Measurements from ENCODE around the gene DDX46. TPM values are rescaled to one million over a fixed set of nuclear protein-coding genes. Genes with fewer than 3 reads are reported as not detected.

Gene DDX46
- total RNA-seq, 1 experiment from 2014 or later, result 99.3 TPM

DNA sequence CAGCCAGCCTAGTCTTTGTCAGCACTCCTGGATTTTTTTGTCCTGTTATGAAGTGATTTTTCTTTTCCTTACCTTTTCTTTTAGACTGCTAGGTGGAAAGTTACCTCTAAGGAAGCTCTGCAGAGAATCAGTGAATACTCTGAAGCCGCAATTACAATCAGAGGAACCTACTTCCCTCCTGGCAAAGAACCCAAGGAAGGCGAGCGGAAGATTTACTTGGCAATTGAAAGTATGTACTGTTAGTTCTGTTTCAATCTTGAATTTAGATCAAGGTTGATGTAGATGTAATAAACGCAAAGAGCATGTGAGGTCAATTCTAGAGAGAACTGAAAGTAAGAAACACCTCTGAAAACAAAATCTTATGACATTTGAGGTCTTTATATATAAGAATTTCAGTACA lies 60.2 kb downstream of the DDX46 start:
- H3K4me3 ChIP-seq (replicated peaks in 1 of 2; ENCODE audit: low read depth in 1 of 2, low read length in 2 of 2), result no peak overlapping the region
- H3K4me1 ChIP-seq (ENCODE audit: control insufficient read depth in 1 of 2, insufficient read depth in 2 of 2, low read length in 2 of 2), result no peaks in the 10 kb centered on the region
- H2AFZ ChIP-seq (ENCODE audit: low read depth, low read length, poor library complexity, severe bottlenecking), result no peak overlapping the region
- DNase-seq (ENCODE audit: low read depth, low spot score), result no peak
- ATAC-seq, result no peak
- H3K4me2 ChIP-seq (ENCODE audit: low read length), result no peak overlapping the region
- no peaks in the 10 kb centered on the region for H3K27me3 ChIP-seq (ENCODE audit: insufficient read depth, low read length)
- peaks cover 5% of the 10 kb centered on the region; the same call in 1 of the 2 replicates for H3K79me2 ChIP-seq (ENCODE audit: insufficient read depth, low read length)
- peaks cover 4% of the 10 kb centered on the region; the same call in 1 of the 2 replicates for H4K20me1 ChIP-seq (ENCODE audit: insufficient read depth)
- BruUV-seq (replicated peaks), result no TSS peak
- peaks cover 46 to 63% of the 10 kb centered on the region in 2 experiments for H3K36me3 ChIP-seq (ENCODE audit: control insufficient read depth in 1 of 2, insufficient read depth in 2 of 2, low read length in 2 of 2)
- ChIA-PET RAD21 (ENCODE audit: low non-redundant PET in 1 of 2, low total read pairs in 2 of 2, uncharacterized antibody in 2 of 2, unreplicated experiment in 2 of 2) (no interaction called here), CTCF (no interaction called here), POLR2A (no interaction called here)
- no peaks in the 10 kb centered on the region for H3K9me3 ChIP-seq (ENCODE audit: control insufficient read depth in 1 of 2, insufficient read depth in 1 of 2, low read depth in 1 of 2, low read length in 2 of 2)
- H3K9ac ChIP-seq (ENCODE audit: low read length), result no peak overlapping the region
- TF ChIP-seq SRF (IDR thresholded peaks at IDR 0.05; ENCODE audit: low read depth) (no peak), FOSL1 (IDR thresholded peaks at IDR 0.05; ENCODE audit: low read depth) (no peak), ZNF274 (IDR thresholded peaks at IDR 0.05; ENCODE audit: low read depth, low read length) (no peak), TCF7L2 (IDR thresholded peaks at IDR 0.05; ENCODE audit: borderline replicate concordance, extremely low read depth, insufficient read depth, insufficient read length) (no peak), EZH2phosphoT487 (IDR thresholded peaks at IDR 0.05; ENCODE audit: borderline replicate concordance) (no peak), RAD21 (IDR thresholded peaks at IDR 0.05; ENCODE audit: low read depth) (no peak)
- TF ChIP-seq, protein P1, sequence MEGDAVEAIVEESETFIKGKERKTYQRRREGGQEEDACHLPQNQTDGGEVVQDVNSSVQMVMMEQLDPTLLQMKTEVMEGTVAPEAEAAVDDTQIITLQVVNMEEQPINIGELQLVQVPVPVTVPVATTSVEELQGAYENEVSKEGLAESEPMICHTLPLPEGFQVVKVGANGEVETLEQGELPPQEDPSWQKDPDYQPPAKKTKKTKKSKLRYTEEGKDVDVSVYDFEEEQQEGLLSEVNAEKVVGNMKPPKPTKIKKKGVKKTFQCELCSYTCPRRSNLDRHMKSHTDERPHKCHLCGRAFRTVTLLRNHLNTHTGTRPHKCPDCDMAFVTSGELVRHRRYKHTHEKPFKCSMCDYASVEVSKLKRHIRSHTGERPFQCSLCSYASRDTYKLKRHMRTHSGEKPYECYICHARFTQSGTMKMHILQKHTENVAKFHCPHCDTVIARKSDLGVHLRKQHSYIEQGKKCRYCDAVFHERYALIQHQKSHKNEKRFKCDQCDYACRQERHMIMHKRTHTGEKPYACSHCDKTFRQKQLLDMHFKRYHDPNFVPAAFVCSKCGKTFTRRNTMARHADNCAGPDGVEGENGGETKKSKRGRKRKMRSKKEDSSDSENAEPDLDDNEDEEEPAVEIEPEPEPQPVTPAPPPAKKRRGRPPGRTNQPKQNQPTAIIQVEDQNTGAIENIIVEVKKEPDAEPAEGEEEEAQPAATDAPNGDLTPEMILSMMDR (IDR thresholded peaks at IDR 0.05 in 2 of 3, conservative IDR thresholded peaks at IDR 0.05 in 1 of 3; ENCODE audit: borderline replicate concordance in 1 of 3, insufficient read depth in 1 of 3, low read depth in 2 of 3, low read length in 2 of 3), result no peak
- H3K27ac ChIP-seq (ENCODE audit: low read depth, low read length), result no peak overlapping the region
- no peaks in the 10 kb centered on the region for H3K9me2 ChIP-seq (ENCODE audit: insufficient read depth)
- intact Hi-C loops (cut with micrococcal nuclease), result no loop called here

DNA sequence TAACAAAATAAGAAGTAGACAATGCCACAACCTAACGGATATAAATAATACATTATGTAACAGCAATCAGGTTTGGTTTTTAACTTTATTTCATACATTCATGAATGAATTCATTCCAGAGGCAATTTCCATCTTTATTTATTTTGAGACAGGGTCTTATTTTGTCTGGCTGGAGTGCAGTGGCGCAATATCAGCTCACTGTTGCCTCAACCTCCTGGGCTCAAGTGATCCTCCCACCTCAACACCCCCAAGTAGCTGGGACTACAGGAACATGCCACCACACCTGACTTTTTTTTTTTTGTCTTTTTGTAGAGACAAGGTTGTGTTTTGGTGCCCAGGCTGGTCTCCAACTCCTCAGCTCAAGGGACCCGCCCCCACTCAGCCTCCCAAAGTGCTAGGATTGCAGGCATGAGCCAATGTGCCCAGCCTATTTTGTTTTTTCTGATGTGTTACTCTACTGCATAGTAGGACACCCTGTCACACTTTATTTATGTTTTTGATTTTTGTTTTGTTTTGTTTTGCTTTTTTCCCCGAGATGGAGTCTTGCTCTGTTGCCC lies 60.9 kb downstream of the DDX46 start:
- Histone ChIP-seq H3K79me2 (ENCODE audit: insufficient read depth, low read length) (peaks cover 3% of the 10 kb centered on the region; the same call in 1 of the 2 replicates), H3K9me2 (ENCODE audit: insufficient read depth) (no peaks in the 10 kb centered on the region), H3K4me2 (ENCODE audit: low read length) (no peak overlapping the region), H3K9ac (ENCODE audit: low read length) (no peak overlapping the region), H3K36me3 (ENCODE audit: control insufficient read depth in 1 of 2, insufficient read depth in 2 of 2, low read length in 2 of 2) (peaks cover 46 to 60% of the 10 kb centered on the region in 2 experiments), H3K27ac (ENCODE audit: low read depth, low read length) (no peak overlapping the region), H3K4me1 (ENCODE audit: control insufficient read depth in 1 of 2, insufficient read depth in 2 of 2, low read length in 2 of 2) (no peaks in the 10 kb centered on the region), H2AFZ (ENCODE audit: low read depth, low read length, poor library complexity, severe bottlenecking) (no peak overlapping the region), H3K4me3 (replicated peaks in 1 of 2; ENCODE audit: low read depth in 1 of 2, low read length in 2 of 2) (no peak overlapping the region), H4K20me1 (ENCODE audit: insufficient read depth) (peaks cover 4% of the 10 kb centered on the region; the same call in 1 of the 2 replicates), H3K27me3 (ENCODE audit: insufficient read depth, low read length) (no peaks in the 10 kb centered on the region), H3K9me3 (ENCODE audit: control insufficient read depth in 1 of 2, insufficient read depth in 1 of 2, low read depth in 1 of 2, low read length in 2 of 2) (no peaks in the 10 kb centered on the region)
- intact Hi-C loops (cut with micrococcal nuclease), result no loop called here
- no TSS peak for BruUV-seq (replicated peaks)
- DNase-seq (ENCODE audit: low read depth, low spot score) (no peak), ATAC-seq (no peak)
- ChIA-PET RAD21 (ENCODE audit: low non-redundant PET in 1 of 2, low total read pairs in 2 of 2, uncharacterized antibody in 2 of 2, unreplicated experiment in 2 of 2) (no interaction called here), CTCF (no interaction called here), POLR2A (no interaction called here)
- TF ChIP-seq JUND (IDR thresholded peaks at IDR 0.05) (no peak), FOSL1 (IDR thresholded peaks at IDR 0.05; ENCODE audit: low read depth) (no peak), ATF3 (IDR thresholded peaks at IDR 0.05) (no peak), EZH2phosphoT487 (IDR thresholded peaks at IDR 0.05; ENCODE audit: borderline replicate concordance) (no peak), RAD21 (IDR thresholded peaks at IDR 0.05; ENCODE audit: low read depth) (no peak)

Measured in HCT116 (cell line).